Caco-2 (cell line): ENCODE measurements around the gene MAD1L1. TPM values are rescaled to one million over a fixed set of nuclear protein-coding genes. Genes with fewer than 3 reads are reported as not detected.

Source experiments
- BruUV-seq: library from RNA; stranded (reverse); fragments of 400-500 nt; replicated peaks from 2 replicates; lab custom pipeline; 2021; lab: Mats Ljungman, UMichigan
- CTCF ChIA-PET: fragments of 300-600 bp; sonication (Branson Sonifier 250); formaldehyde crosslinking; loops from one replicate; lab custom pipeline; 2022; ENCODE audit warnings: antibody characterized with exemption; lab: Charles Lee
- POLR2A ChIA-PET: fragments of 300-600 bp; sonication (Branson Sonifier 250); formaldehyde crosslinking; loops from one replicate; lab custom pipeline; 2022; ENCODE audit warnings: antibody characterized with exemption; lab: Charles Lee
- DNase-seq, 2 experiments: peaks; one replicate each; pipeline versions ENCODE4 v3.0.0 to v3.0.0-alpha.2; 2020 to 2022
- H3K27me3 ChIP-seq: replicated peaks from 2 replicates; pipeline ENCODE4 v1.6.0; 2011; ENCODE audit warnings: low read length; ENCODE audit not compliant: control insufficient read depth, insufficient read depth
- H3K36me3 ChIP-seq: 2 replicates; pipeline ENCODE4 v1.5.1; 2011; ENCODE audit warnings: low read length; ENCODE audit not compliant: control insufficient read depth, insufficient read depth
- H3K4me1 ChIP-seq: fragments of 250-450 bp; sonication (Bioruptor Pico); 2 replicates; pipeline ENCODE4 v1.5.1; 2020; ENCODE audit warnings: mild to moderate bottlenecking
- H3K4me3 ChIP-seq: 2 replicates; pipeline ENCODE4 v1.5.1; 2011; ENCODE audit warnings: low read depth, mild to moderate bottlenecking, control low read depth, low read length
- H3K9me3 ChIP-seq: fragments of 250-450 bp; sonication (Bioruptor Pico); 2 replicates; pipeline ENCODE4 v1.5.1; 2020; ENCODE audit warnings: mild to moderate bottlenecking, moderate library complexity
- H3K27ac Mint-ChIP-seq: one replicate; pipeline ENCODE4 v1.8.0; 2022; ENCODE audit warnings: mixed read lengths; ENCODE audit not compliant: unreplicated experiment
- H3K27me3 Mint-ChIP-seq: one replicate; pipeline ENCODE4 v1.8.0; 2022; ENCODE audit warnings: mixed read lengths; ENCODE audit not compliant: insufficient read depth, unreplicated experiment
- H3K36me3 Mint-ChIP-seq: one replicate; pipeline ENCODE4 v1.8.0; 2022; ENCODE audit warnings: mild to moderate bottlenecking, mixed read lengths; ENCODE audit not compliant: insufficient read depth, unreplicated experiment
- H3K4me1 Mint-ChIP-seq: one replicate; pipeline ENCODE4 v1.8.0; 2022; ENCODE audit warnings: low read depth, mixed read lengths; ENCODE audit not compliant: unreplicated experiment
- H3K4me3 Mint-ChIP-seq: one replicate; pipeline ENCODE4 v1.8.0; 2022; ENCODE audit warnings: mild to moderate bottlenecking, moderate library complexity, mixed read lengths; ENCODE audit not compliant: unreplicated experiment
- H3K9me3 Mint-ChIP-seq: one replicate; pipeline ENCODE4 v1.8.0; 2022; ENCODE audit warnings: mixed read lengths; ENCODE audit not compliant: unreplicated experiment
- intact Hi-C: fragments of 100-400 bp; cut with micrococcal nuclease; formaldehyde crosslinking; loops from one replicate; pipeline ENCODE4 v1.10.0; 2022; ENCODE audit not compliant: unreplicated experiment
- total RNA-seq: library from RNA; stranded (reverse); gene quantifications from 2 replicates; pipeline ENCODE4 v1.2.3, GENCODE V29; 2022
- TF ChIP-seq, protein P1 (sequence below), 2 experiments: fragments of 200-600 bp in 1 of 2; IDR thresholded peaks; 1 replicate in 1 of 2; 2 replicates in 1 of 2; pipeline versions ENCODE4 v1.5.1 to v1.8.0; 2011 to 2022; ENCODE audit warnings: antibody characterized with exemption in 1 of 2, control low read depth in 1 of 2, inconsistent platforms in 1 of 2, low read depth in 1 of 2, low read length in 1 of 2, mild to moderate bottlenecking in 1 of 2, moderate library complexity in 1 of 2; ENCODE audit not compliant: insufficient read depth in 1 of 2, severe bottlenecking in 1 of 2, unreplicated experiment in 1 of 2

MAD1L1 gene
- total RNA-seq, 1 experiment from 2014 or later, result 58.6 TPM

- ChIA-PET CTCF (no interaction called here), POLR2A (no interaction called here)
- Mint-ChIP-seq H3K4me3 (no peak overlapping the region), H3K4me1 (no peaks in the 10 kb centered on the region), H3K27ac (no peak overlapping the region), H3K27me3 (no peaks in the 10 kb centered on the region), H3K36me3 (peaks cover 46% of the 10 kb centered on the region), H3K9me3 (no peaks in the 10 kb centered on the region)
- no TSS peak for BruUV-seq
- DNase-seq, result no peak
- TF ChIP-seq, protein P1, sequence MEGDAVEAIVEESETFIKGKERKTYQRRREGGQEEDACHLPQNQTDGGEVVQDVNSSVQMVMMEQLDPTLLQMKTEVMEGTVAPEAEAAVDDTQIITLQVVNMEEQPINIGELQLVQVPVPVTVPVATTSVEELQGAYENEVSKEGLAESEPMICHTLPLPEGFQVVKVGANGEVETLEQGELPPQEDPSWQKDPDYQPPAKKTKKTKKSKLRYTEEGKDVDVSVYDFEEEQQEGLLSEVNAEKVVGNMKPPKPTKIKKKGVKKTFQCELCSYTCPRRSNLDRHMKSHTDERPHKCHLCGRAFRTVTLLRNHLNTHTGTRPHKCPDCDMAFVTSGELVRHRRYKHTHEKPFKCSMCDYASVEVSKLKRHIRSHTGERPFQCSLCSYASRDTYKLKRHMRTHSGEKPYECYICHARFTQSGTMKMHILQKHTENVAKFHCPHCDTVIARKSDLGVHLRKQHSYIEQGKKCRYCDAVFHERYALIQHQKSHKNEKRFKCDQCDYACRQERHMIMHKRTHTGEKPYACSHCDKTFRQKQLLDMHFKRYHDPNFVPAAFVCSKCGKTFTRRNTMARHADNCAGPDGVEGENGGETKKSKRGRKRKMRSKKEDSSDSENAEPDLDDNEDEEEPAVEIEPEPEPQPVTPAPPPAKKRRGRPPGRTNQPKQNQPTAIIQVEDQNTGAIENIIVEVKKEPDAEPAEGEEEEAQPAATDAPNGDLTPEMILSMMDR (IDR thresholded peaks at IDR 0.05; ENCODE audit: insufficient read depth in 1 of 2, low read depth in 1 of 2, low read length in 1 of 2, severe bottlenecking in 1 of 2, unreplicated experiment in 1 of 2), result no peak
- Histone ChIP-seq H3K4me3 (no peak overlapping the region), H3K4me1 (no peaks in the 10 kb centered on the region), H3K9me3 (no peaks in the 10 kb centered on the region), H3K27me3 (no peaks in the 10 kb centered on the region), H3K36me3 (no peaks in the 10 kb centered on the region; the same call in 1 of the 2 replicates)
- intact Hi-C loops, result no loop called here
Observed at GRCh38 chr7:2131800-2132199, 100.9 kb downstream of the MAD1L1 start.

GRCh38 chr7:2131341-2131740 lies 101.4 kb downstream of the MAD1L1 start:
- no peaks in the 10 kb centered on the region for H3K4me1 ChIP-seq
- CTCF ChIA-PET, result no interaction called here
- no peaks in the 10 kb centered on the region for H3K4me1 Mint-ChIP-seq
- TF ChIP-seq, protein P1 (IDR thresholded peaks at IDR 0.05; ENCODE audit: insufficient read depth in 1 of 2, low read depth in 1 of 2, low read length in 1 of 2, severe bottlenecking in 1 of 2, unreplicated experiment in 1 of 2), result no peak
- intact Hi-C loops, result no loop called here
- POLR2A ChIA-PET, result no interaction called here
- no peaks in the 10 kb centered on the region for H3K9me3 ChIP-seq
- no peak for DNase-seq
- H3K4me3 Mint-ChIP-seq, result no peak overlapping the region
- H3K36me3 Mint-ChIP-seq, result peaks cover 46% of the 10 kb centered on the region
- no peaks in the 10 kb centered on the region for H3K27me3 ChIP-seq
- no peak overlapping the region for H3K27ac Mint-ChIP-seq
- no peaks in the 10 kb centered on the region for H3K9me3 Mint-ChIP-seq
- H3K27me3 Mint-ChIP-seq, result no peaks in the 10 kb centered on the region
- H3K4me3 ChIP-seq, result no peak overlapping the region
- no TSS peak for BruUV-seq
- no peaks in the 10 kb centered on the region; the same call in 1 of the 2 replicates for H3K36me3 ChIP-seq

DNA sequence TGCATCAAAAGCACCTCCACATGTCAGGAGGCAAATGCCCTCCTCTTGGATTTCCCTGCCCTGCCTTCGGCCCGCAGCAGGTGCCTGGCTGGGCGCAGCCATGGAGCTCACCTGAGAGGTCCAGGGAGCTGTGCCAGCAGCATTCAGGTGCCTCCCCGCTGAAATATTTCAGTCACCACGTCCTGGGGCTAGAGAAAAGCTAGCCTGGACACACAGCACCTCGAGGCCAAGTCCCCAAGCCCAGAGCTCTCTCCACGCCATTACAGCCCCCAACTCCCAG lies 102.7 kb downstream of the MAD1L1 start:
- Histone ChIP-seq H3K4me1 (no peaks in the 10 kb centered on the region), H3K36me3 (no peaks in the 10 kb centered on the region; the same call in 1 of the 2 replicates), H3K4me3 (no peak overlapping the region), H3K9me3 (no peaks in the 10 kb centered on the region), H3K27me3 (no peaks in the 10 kb centered on the region)
- TF ChIP-seq, protein P1 (IDR thresholded peaks at IDR 0.05; ENCODE audit: insufficient read depth in 1 of 2, low read depth in 1 of 2, low read length in 1 of 2, severe bottlenecking in 1 of 2, unreplicated experiment in 1 of 2), result no peak
- no peak for DNase-seq
- ChIA-PET CTCF (no interaction called here), POLR2A (no interaction called here)
- no peak overlapping the region for H3K4me3 Mint-ChIP-seq
- no peak overlapping the region for H3K27ac Mint-ChIP-seq
- BruUV-seq, result no TSS peak
- H3K36me3 Mint-ChIP-seq, result peaks cover 34% of the 10 kb centered on the region
- H3K27me3 Mint-ChIP-seq, result no peaks in the 10 kb centered on the region
- no peaks in the 10 kb centered on the region for H3K9me3 Mint-ChIP-seq
- intact Hi-C loops, result no loop called here
- H3K4me1 Mint-ChIP-seq, result no peaks in the 10 kb centered on the region
